ENCODE measurements around the gene RAD51B. TPM values are rescaled to one million over a fixed set of nuclear protein-coding genes. Genes with fewer than 3 reads are reported as not detected.

The RAD51B gene
- total RNA-seq, 1 experiment from 2014 or later = 29.9 TPM

GRCh38 chr14:67982711-67983608 is 163.4 kb downstream of the RAD51B start:
- Histone ChIP-seq H3K27me3 (ENCODE audit: insufficient read depth, low read depth) (no peaks in the 10 kb centered on the region), H3K79me2 (ENCODE audit: low read depth) (no peaks in the 10 kb centered on the region), H2AFZ (no peak overlapping the region), H3F3A (ENCODE audit: insufficient read depth, low read depth) (no peaks in the 10 kb centered on the region), H3K9me2 (ENCODE audit: insufficient read depth) (no peaks in the 10 kb centered on the region; the same call in 1 of the 2 replicates), H3K4me1 (replicated peaks; ENCODE audit: insufficient read depth) (no peaks in the 10 kb centered on the region), H3K27ac (no peak overlapping the region), H3K9me3 (ENCODE audit: insufficient read depth, low read depth) (no peaks in the 10 kb centered on the region), H3K36me3 (ENCODE audit: low read depth) (no peaks in the 10 kb centered on the region), H4K20me1 (ENCODE audit: insufficient read depth) (no peaks in the 10 kb centered on the region), H3K4me3 (no peak overlapping the region), H3K4me2 (no peak overlapping the region)
- intact Hi-C loops (cut with micrococcal nuclease; ENCODE audit: unreplicated experiment) = no loop called here
- TF ChIP-seq EZH2 (IDR thresholded peaks at IDR 0.05; ENCODE audit: low read depth) = no peak
- no peak for TF ChIP-seq CTCF (conservative IDR thresholded peaks at IDR 0.05)
- ChIA-PET POLR2A (ENCODE audit: unreplicated experiment) (interaction anchor here (0.8 kb wide), 1 partner anchor 523 kb away, joined by 6 read pairs; no protein-coding TSS in a partner anchor), CTCF (no interaction called here)
- BruUV-seq (replicated peaks) = no TSS peak
- no peak for DNase-seq

- no peaks in the 10 kb centered on the region for H3K36me3 ChIP-seq (ENCODE audit: low read depth)
- H3K4me2 ChIP-seq = no peak overlapping the region
- H3K4me3 ChIP-seq = no peak overlapping the region
- H4K20me1 ChIP-seq (ENCODE audit: insufficient read depth) = no peaks in the 10 kb centered on the region
- H3K27me3 ChIP-seq (ENCODE audit: insufficient read depth, low read depth) = no peaks in the 10 kb centered on the region
- no peaks in the 10 kb centered on the region for H3K9me3 ChIP-seq (ENCODE audit: insufficient read depth, low read depth)
- H3K4me1 ChIP-seq (replicated peaks; ENCODE audit: insufficient read depth) = no peaks in the 10 kb centered on the region
- CTCF ChIA-PET = no interaction called here
- H2AFZ ChIP-seq = no peak overlapping the region
- no peaks in the 10 kb centered on the region; the same call in 1 of the 2 replicates for H3K9me2 ChIP-seq (ENCODE audit: insufficient read depth)
- BruUV-seq (replicated peaks) = no TSS peak
- no peaks in the 10 kb centered on the region for H3F3A ChIP-seq (ENCODE audit: insufficient read depth, low read depth)
- H3K79me2 ChIP-seq (ENCODE audit: low read depth) = no peaks in the 10 kb centered on the region
- TF ChIP-seq CTCF (conservative IDR thresholded peaks at IDR 0.05) (no peak), EZH2 (IDR thresholded peaks at IDR 0.05; ENCODE audit: low read depth) (no peak)
- no peak for DNase-seq
- POLR2A ChIA-PET (ENCODE audit: unreplicated experiment) = no interaction called here
- intact Hi-C loops (cut with micrococcal nuclease; ENCODE audit: unreplicated experiment) = no loop called here
- H3K27ac ChIP-seq = no peak overlapping the region
Observed at GRCh38 chr14:67984274-67984673, 164.7 kb downstream of the RAD51B start.

DNA sequence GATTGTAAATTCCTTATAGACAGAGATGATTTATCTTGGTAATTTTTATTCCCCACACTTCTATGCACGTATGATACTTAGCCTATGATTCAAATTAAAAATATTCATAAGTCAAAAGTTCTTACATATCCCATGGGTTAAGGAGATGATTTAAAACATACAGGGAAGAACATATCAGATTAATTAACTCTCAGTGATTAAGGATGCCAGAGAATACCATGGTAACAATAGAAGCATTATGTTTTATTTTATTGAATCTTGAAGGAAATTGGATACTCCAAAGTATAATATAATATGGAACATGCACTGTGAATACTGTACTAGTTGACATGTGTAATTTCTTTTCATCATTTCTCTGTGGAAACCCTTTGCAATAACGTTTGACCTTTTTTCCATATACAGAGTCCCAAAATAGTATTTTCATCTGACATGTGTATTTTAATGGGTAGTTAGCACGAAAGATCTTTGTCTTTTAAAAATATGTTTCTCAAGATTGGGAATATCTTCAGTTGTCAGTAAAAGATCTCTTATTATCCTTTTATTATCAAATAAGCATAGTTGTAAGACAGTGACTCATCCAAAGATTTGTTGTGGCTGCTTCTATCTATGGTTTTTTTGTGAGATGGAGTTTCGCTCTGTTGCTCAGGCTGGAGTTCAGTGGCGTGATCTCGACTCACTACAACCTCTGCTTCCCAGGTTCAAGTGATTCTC is 166.7 kb downstream of the RAD51B start:
- H3K27ac ChIP-seq = no peak overlapping the region
- no TSS peak for BruUV-seq (replicated peaks)
- H4K20me1 ChIP-seq (ENCODE audit: insufficient read depth) = no peaks in the 10 kb centered on the region
- intact Hi-C loops (cut with micrococcal nuclease; ENCODE audit: unreplicated experiment) = no loop called here
- H3K4me1 ChIP-seq (replicated peaks; ENCODE audit: insufficient read depth) = no peaks in the 10 kb centered on the region
- no peaks in the 10 kb centered on the region for H3K79me2 ChIP-seq (ENCODE audit: low read depth)
- H3K9me3 ChIP-seq (ENCODE audit: insufficient read depth, low read depth) = no peaks in the 10 kb centered on the region
- H3F3A ChIP-seq (ENCODE audit: insufficient read depth, low read depth) = no peaks in the 10 kb centered on the region
- H2AFZ ChIP-seq = no peak overlapping the region
- DNase-seq = no peak
- H3K9me2 ChIP-seq (ENCODE audit: insufficient read depth) = no peaks in the 10 kb centered on the region
- POLR2A ChIA-PET (ENCODE audit: unreplicated experiment) = no interaction called here
- H3K4me2 ChIP-seq = no peak overlapping the region
- no peaks in the 10 kb centered on the region for H3K36me3 ChIP-seq (ENCODE audit: low read depth)
- TF ChIP-seq CTCF (conservative IDR thresholded peaks at IDR 0.05) (no peak), EZH2 (IDR thresholded peaks at IDR 0.05; ENCODE audit: low read depth) (no peak)
- no peak overlapping the region for H3K4me3 ChIP-seq
- CTCF ChIA-PET = no interaction called here
- H3K27me3 ChIP-seq (ENCODE audit: insufficient read depth, low read depth) = no peaks in the 10 kb centered on the region
